Osteocyte (in vitro differentiated cells): ENCODE data around the gene ZNF48. TPM values are rescaled to one million over a fixed set of nuclear protein-coding genes. Genes with fewer than 3 reads are reported as not detected.
"Not testable (repeated sequence)": the region's sequence is repeated elsewhere in the genome, so short reads cannot be mapped to it uniquely, and the experiment has no call there.

Experiments
- DNase-seq: peaks from one replicate; pipeline ENCODE4 v3.0.0; 2021; ENCODE audit warnings: mixed read lengths; ENCODE audit not compliant: unreplicated experiment; ENCODE audit errors: extremely low spot score
- H3K27ac Mint-ChIP-seq: one replicate; pipeline ENCODE4 v1.8.0; 2021; ENCODE audit warnings: mild to moderate bottlenecking, mixed read lengths; ENCODE audit not compliant: unreplicated experiment
- H3K27me3 Mint-ChIP-seq: one replicate; pipeline ENCODE4 v1.8.0; 2021; ENCODE audit warnings: mixed read lengths; ENCODE audit not compliant: unreplicated experiment
- H3K36me3 Mint-ChIP-seq: one replicate; pipeline ENCODE4 v1.8.0; 2021; ENCODE audit warnings: mixed read lengths; ENCODE audit not compliant: unreplicated experiment
- H3K4me1 Mint-ChIP-seq: one replicate; pipeline ENCODE4 v1.8.0; 2021; ENCODE audit warnings: mixed read lengths; ENCODE audit not compliant: unreplicated experiment
- H3K4me3 Mint-ChIP-seq: one replicate; pipeline ENCODE4 v1.8.0; 2021; ENCODE audit warnings: mild to moderate bottlenecking, moderate library complexity, mixed read lengths; ENCODE audit not compliant: unreplicated experiment
- H3K9me3 Mint-ChIP-seq: one replicate; pipeline ENCODE4 v1.8.0; 2021; ENCODE audit warnings: mixed read lengths; ENCODE audit not compliant: unreplicated experiment
- CTCF ChIP-seq: fragments of 200-600 bp; sonication (generic); IDR thresholded peaks from 2 replicates; pipeline ENCODE4 v1.5.0; 2021; ENCODE audit warnings: antibody characterized with exemption, mild to moderate bottlenecking, moderate library complexity
- total RNA-seq: library from RNA; stranded (reverse); gene quantifications from 2 replicates; pipeline ENCODE4 v1.2.1, GENCODE V29; 2021

ZNF48 gene
- total RNA-seq, 1 donor from 2014 or later: 13.2 TPM

- Mint-ChIP-seq H3K36me3 (no peaks in the 10 kb centered on the region), H3K4me3 (peak overlapping the region; percentile 82), H3K9me3 (no peaks in the 10 kb centered on the region), H3K27ac (peak overlapping the region; percentile 76), H3K4me1 (peaks cover 32% of the 10 kb centered on the region), H3K27me3 (no peaks in the 10 kb centered on the region)
- no peak for DNase-seq
- TF ChIP-seq CTCF: no peak
These were observed 869 bp downstream of the ZNF48 start for GRCh38 chr16:30395992-30396585.

GRCh38 chr16:30396627-30397026 lies 1.4 kb downstream of the ZNF48 start:
- H3K36me3 Mint-ChIP-seq, H3K9me3 Mint-ChIP-seq, H3K27me3 Mint-ChIP-seq, DNase-seq: not testable (repeated sequence)
- Mint-ChIP-seq H3K4me3 (peak overlapping the region; percentile 82), H3K27ac (peak overlapping the region; percentile 76), H3K4me1 (peaks cover 36% of the 10 kb centered on the region)

GRCh38 chr16:30397056-30397455 lies 1.8 kb downstream of the ZNF48 start:
- no peaks in the 10 kb centered on the region for H3K36me3 Mint-ChIP-seq
- peaks cover 38% of the 10 kb centered on the region for H3K4me1 Mint-ChIP-seq
- no peak overlapping the region for H3K27ac Mint-ChIP-seq

GRCh38 chr16:30397776-30398660 lies 2.8 kb downstream of the ZNF48 start:
- DNase-seq: no peak
- H3K4me1 Mint-ChIP-seq: peaks cover 38% of the 10 kb centered on the region

More at GRCh38 chr16:30397056-30397455, 1.8 kb downstream of the ZNF48 start:
- Mint-ChIP-seq H3K4me3 (peak overlapping the region; percentile 82), H3K9me3 (no peaks in the 10 kb centered on the region), H3K27me3 (no peaks in the 10 kb centered on the region)
- DNase-seq: no peak
- TF ChIP-seq CTCF: no peak

More at GRCh38 chr16:30397776-30398660, 2.8 kb downstream of the ZNF48 start:
- Mint-ChIP-seq H3K36me3 (no peaks in the 10 kb centered on the region), H3K27ac (no peak overlapping the region), H3K4me3 (no peak overlapping the region), H3K27me3 (no peaks in the 10 kb centered on the region), H3K9me3 (no peaks in the 10 kb centered on the region)
- no peak for TF ChIP-seq CTCF
